Adipocyte (in vitro differentiated cells): ENCODE measurements around the gene KSR2.
A peak's percentile ranks its signal among the peaks of the same experiment; 100 is the strongest.
"Not testable (repeated sequence)": the region's sequence is repeated elsewhere in the genome, so short reads cannot be mapped to it uniquely, and the experiment has no call there.

Experiments used
- DNase-seq: peaks from one replicate; pipeline ENCODE4 v3.0.0-alpha.2; 2015; ENCODE audit warnings: low read depth
- H3K27me3 ChIP-seq: replicated peaks from 2 replicates; pipeline ENCODE4 v1.7.0; 2013; ENCODE audit warnings: mild to moderate bottlenecking, low read length, moderate library complexity; ENCODE audit not compliant: control insufficient read depth, insufficient read depth
- H3K36me3 ChIP-seq: 2 replicates; pipeline ENCODE4 v1.7.0; 2013; ENCODE audit warnings: low read length, mild to moderate bottlenecking, moderate library complexity; ENCODE audit not compliant: control insufficient read depth, insufficient read depth, severe bottlenecking
- H3K4me1 ChIP-seq: 2 replicates; pipeline ENCODE4 v1.7.0; 2013; ENCODE audit warnings: mild to moderate bottlenecking, low read length, moderate library complexity; ENCODE audit not compliant: control insufficient read depth, insufficient read depth
- H3K4me3 ChIP-seq: 2 replicates; pipeline ENCODE4 v1.7.0; 2013; ENCODE audit warnings: mild to moderate bottlenecking, low read length, moderate library complexity
- H3K9ac ChIP-seq: 2 replicates; pipeline ENCODE4 v1.7.0; 2013; ENCODE audit warnings: mild to moderate bottlenecking, low read length, moderate library complexity
- H3K9me3 ChIP-seq: 2 replicates; pipeline ENCODE4 v1.7.0; 2013; ENCODE audit warnings: mild to moderate bottlenecking, low read length, moderate library complexity; ENCODE audit not compliant: control insufficient read depth

Gene KSR2

DNA sequence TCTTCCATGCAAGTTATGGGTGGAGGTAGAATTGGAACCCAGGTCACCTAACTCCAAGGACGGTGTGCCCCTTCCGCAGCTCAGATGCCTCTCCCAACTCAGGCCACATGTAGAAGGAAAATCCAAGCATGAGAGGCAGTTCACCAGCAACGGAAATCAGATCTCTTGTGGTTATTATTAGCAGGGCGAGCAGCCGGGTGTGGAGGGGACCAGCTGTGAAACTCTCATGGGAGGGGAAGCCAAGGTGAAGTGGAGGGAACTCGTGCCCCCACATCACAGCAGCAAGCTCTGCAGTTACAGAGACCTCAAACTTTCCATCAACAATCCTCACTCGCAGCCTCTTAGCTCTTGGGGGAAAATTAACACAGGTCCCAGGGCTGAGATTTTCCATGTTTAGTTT is 79.7 kb downstream of the KSR2 start:
- DNase-seq, result no peak
- no peaks in the 10 kb centered on the region for H3K36me3 ChIP-seq
- H3K4me3 ChIP-seq, result no peak overlapping the region
- H3K27me3 ChIP-seq, result peaks cover 10% of the 10 kb centered on the region
- no peak overlapping the region for H3K9ac ChIP-seq
- H3K4me1 ChIP-seq, result peaks cover 7% of the 10 kb centered on the region
- H3K9me3 ChIP-seq, result no peaks in the 10 kb centered on the region

DNA sequence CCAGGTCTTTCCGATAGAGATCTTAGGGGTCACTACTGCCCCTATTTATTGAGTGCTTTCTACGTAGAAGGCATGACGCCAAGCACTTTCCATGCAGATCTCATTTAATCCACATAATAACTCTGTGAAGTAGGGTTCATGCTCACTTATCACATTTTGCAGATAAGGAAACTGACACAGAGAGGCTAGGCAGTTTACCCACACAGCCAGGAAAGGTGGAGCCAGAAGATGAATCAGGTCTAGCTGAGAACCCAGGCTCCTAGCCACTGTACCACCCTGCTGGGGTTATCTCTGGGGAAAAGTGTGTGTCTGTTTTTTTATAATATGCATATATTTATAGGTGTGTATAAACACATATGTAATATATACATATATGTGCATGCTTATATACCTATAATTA is 83.6 kb downstream of the KSR2 start:
- H3K27me3 ChIP-seq, result peaks cover 19% of the 10 kb centered on the region
- H3K4me3 ChIP-seq, result no peak overlapping the region
- H3K9ac ChIP-seq, result no peak overlapping the region
- peaks cover 9% of the 10 kb centered on the region for H3K4me1 ChIP-seq
- no peaks in the 10 kb centered on the region for H3K9me3 ChIP-seq
- no peaks in the 10 kb centered on the region for H3K36me3 ChIP-seq
- no peak for DNase-seq

DNA sequence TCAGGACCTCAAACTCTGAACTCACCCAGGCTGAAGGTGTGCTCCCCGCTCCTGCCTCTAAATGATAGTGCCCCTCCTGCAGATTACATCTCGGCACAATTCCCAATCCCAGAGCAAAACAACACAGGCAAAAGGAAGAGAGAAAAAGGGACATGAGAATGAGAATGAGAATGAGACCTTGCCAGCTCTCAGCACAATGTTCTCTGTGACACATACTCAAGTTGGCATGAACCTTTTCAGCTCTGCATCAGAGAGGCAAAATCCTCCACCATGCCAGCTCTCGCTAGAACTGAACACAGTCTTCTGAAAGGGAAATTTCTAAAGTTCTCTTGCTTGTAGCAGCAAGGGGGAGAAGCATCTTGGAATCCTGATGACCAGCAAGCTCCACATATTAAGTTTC is 84.6 kb downstream of the KSR2 start:
- Histone ChIP-seq H3K36me3 (no peaks in the 10 kb centered on the region), H3K4me3 (no peak overlapping the region), H3K27me3 (peaks cover 19% of the 10 kb centered on the region), H3K4me1 (peaks cover 8% of the 10 kb centered on the region), H3K9ac (no peak overlapping the region), H3K9me3 (no peaks in the 10 kb centered on the region)
- no peak for DNase-seq

DNA sequence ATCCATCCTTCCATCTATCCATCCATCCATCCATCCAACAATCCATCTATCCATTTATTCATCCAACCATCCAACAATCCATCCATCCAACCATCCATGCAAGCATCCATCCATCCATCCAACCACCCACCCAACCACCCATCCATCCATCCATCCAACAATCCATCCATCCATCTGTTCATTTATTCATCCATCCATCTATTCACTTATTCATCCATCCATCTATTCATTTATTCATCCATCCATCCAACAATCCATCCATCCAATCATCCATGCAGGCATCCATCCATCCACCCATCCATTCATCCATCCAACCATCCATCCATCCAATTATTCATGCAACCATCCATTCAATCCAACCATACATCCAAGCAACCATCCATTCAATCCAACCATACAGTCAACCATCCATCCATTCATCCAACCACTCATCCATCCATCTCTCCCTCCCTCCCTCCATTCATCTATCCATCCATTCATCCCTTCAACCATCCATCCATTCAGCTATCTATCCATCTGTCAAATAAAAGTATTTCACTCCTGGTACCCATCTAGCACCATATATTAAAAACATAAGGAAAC is 86.1 kb downstream of the KSR2 start:
- DNase-seq, result no peak
- peaks cover 29% of the 10 kb centered on the region for H3K27me3 ChIP-seq
- no peaks in the 10 kb centered on the region for H3K36me3 ChIP-seq
- H3K9me3 ChIP-seq, result no peaks in the 10 kb centered on the region
- H3K4me3 ChIP-seq, result no peak overlapping the region
- H3K4me1 ChIP-seq, result peaks cover 8% of the 10 kb centered on the region
- H3K9ac ChIP-seq, result no peak overlapping the region

DNA sequence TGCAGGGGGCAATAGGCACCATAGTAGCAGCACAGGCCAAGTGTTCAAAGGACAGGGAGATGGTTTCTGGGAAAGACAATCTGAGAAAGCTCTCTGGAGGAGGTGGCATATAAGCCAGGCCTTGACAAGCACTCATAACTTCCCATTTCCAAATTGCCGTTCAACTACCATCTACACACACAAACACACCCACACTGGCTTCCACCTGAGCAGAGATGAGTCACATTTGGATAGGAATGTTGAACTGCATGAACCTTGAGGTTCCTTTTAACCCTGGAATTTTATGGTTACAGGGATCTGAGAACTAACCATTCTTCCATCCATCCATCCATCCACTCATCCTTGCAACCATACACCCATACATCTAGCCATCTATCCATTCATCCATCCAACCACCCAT is 86.6 kb downstream of the KSR2 start:
- Histone ChIP-seq H3K4me1 (peaks cover 8% of the 10 kb centered on the region), H3K4me3 (no peak overlapping the region), H3K9ac (no peak overlapping the region), H3K9me3 (no peaks in the 10 kb centered on the region), H3K36me3 (no peaks in the 10 kb centered on the region), H3K27me3 (peaks cover 33% of the 10 kb centered on the region)
- no peak for DNase-seq

DNA sequence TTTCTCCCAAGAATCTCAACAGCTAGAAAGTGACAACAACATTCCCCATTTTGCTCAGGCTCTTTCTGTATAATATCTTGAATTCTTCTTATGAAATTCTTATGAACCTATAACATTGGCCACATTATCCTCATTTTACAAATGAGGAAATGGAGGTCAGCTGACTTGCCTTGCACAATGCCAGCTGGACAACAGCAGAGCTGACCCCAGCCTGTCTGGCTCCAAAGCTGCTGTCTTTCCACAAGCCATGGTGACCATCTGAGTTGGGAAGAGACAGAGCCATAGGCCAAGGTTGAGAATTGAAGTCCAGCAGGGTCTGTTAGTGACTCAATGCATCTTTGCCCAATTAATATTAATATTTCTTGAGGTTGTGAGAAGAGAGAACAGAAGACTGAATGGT is 87.3 kb downstream of the KSR2 start:
- Histone ChIP-seq H3K4me1 (peaks cover 8% of the 10 kb centered on the region), H3K9ac (no peak overlapping the region), H3K27me3 (peaks cover 33% of the 10 kb centered on the region), H3K36me3 (no peaks in the 10 kb centered on the region), H3K9me3 (no peaks in the 10 kb centered on the region), H3K4me3 (no peak overlapping the region)
- DNase-seq, result no peak

DNA sequence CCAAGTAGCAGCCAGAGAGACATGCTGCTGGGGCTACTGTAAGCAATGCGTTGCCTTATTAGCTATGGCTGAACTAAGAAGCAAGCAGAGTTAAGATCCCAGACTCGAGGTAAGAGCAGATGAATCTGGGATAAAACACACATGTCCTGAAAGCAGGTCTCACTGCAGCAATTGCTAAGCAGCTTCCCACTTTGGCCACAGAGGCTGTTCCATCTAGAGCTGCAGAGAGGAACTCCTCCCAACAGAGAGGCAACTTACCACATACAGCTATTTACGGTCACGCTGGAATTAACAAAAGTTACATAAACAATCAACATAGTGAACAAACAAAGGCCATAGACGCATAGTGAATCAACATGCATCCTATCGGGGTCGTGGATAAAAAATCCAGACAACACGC is 90.2 kb downstream of the KSR2 start:
- Histone ChIP-seq H3K4me3 (no peak overlapping the region), H3K9ac (no peak overlapping the region), H3K9me3 (no peaks in the 10 kb centered on the region), H3K27me3 (peaks cover 23% of the 10 kb centered on the region), H3K4me1 (peaks cover 8% of the 10 kb centered on the region), H3K36me3 (no peaks in the 10 kb centered on the region)
- DNase-seq, result no peak

DNA sequence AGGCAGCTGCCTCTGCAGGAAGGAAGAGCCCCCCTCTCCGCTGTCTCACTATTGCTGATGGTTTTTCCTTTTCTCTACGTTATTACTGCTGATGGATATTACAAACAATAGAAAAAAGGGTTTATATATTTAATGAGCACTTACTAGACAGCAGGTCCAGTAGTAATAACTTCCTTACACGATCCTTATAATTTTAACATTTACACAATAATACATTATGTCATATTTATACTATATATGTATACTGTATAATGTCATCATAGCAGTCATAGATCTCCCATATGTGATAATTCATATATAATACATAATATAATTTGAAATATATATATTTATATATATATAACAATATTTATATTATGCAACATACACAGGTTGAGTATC is 92.4 kb downstream of the KSR2 start:
- H3K9ac ChIP-seq, result no peak overlapping the region
- H3K9me3 ChIP-seq, result no peaks in the 10 kb centered on the region
- H3K4me1 ChIP-seq, result peaks cover 3% of the 10 kb centered on the region
- H3K36me3 ChIP-seq, result no peaks in the 10 kb centered on the region
- H3K4me3 ChIP-seq, result no peak overlapping the region
- no peak for DNase-seq
- H3K27me3 ChIP-seq, result peaks cover 18% of the 10 kb centered on the region

DNA sequence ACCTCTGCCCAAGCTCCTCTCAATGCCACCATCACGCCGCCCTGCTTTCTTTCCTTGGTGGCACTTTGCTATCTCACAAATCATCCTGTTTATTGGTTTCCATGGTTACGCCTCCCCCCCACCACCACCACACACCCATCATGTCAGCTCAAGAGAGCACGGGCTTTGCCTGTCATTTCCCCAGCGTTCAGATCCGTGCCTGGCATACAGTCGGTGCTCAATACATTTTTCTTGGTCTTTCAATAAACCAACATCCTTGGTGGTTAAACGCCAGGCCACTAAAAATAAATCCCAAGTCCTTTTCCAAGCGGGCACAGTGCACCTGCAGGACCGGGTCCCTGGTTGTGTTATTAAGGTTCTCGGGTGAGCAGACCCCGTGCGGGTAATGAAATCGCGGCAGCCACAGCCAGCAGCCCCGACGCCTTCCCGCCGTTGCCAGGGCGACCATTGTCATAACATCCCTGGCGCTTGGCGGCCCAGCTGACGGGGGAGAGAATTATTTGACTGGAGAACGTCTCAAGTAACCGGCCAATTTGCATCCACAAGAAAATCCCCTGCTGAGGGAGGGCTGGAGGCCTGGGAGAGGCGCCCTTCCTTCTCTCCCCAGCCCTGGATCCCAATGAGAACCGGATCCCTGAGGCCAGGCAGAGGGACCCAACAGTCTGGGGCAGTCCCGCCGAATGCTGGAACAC is 92.9 kb downstream of the KSR2 start:
- Histone ChIP-seq H3K9me3 (no peaks in the 10 kb centered on the region), H3K27me3 (peaks cover 18% of the 10 kb centered on the region), H3K4me1 (no peaks in the 10 kb centered on the region), H3K4me3 (no peak overlapping the region), H3K36me3 (no peaks in the 10 kb centered on the region), H3K9ac (no peak overlapping the region)
- DNase-seq, result no peak

DNA sequence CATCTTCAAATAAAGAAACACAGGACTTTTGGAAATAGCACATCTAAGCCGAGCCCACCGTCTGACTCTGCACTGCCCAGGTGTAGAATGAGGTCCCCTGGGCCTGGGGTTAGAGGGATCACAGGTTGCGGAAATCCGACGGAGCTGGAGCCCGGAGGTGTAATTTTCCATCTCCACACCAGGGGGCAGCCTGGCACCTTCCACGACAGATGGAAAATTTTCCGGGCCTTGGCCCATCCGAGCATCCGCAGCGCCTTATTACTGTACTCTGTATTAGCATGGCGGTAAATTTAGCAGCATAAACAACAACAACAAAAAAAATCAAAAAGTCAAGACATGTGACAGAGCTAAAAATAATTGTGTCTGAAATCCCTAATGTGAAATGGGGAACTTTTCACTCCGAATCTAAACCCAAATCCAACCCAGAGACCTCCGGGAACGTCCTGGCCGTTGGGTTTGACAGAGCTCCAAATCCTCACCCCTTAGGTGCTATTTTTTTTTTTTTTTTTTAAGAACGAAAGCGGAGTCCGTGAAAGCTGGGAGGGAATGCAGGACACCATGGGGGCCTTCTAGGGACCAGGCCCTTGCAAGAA is 93.9 kb downstream of the KSR2 start:
- peak; percentile 86 for DNase-seq
- Histone ChIP-seq H3K4me1 (no peaks in the 10 kb centered on the region), H3K36me3 (no peaks in the 10 kb centered on the region), H3K9me3 (no peaks in the 10 kb centered on the region), H3K4me3 (no peak overlapping the region), H3K9ac (no peak overlapping the region), H3K27me3 (peaks cover 19% of the 10 kb centered on the region)

DNA sequence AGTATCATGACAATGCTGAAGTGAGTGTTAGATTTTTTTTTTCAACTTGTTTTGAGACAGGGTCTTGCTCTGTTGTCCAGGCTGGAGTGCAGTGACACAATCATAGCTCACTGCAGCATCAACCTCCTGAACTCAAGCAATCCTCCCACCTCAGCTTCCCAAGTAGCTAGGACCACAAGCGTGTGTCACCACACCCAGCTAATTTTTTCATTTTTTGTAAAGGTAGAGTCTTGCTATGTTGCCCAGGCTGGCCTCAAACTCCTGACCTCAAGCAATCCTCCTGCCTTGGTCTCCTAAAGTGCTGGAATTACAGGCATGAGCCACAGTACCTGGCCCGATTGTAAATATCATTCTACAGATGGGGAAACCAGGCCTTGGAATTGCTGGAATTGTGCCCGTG is 94.6 kb downstream of the KSR2 start:
- DNase-seq, H3K4me3 ChIP-seq, H3K4me1 ChIP-seq, H3K9ac ChIP-seq, H3K9me3 ChIP-seq, H3K36me3 ChIP-seq: not testable (repeated sequence)
- H3K27me3 ChIP-seq, result peaks cover 26% of the 10 kb centered on the region
